8988T (cell line): Measurements from ENCODE around the gene WDR76.
"Not testable (repeated sequence)": the region's sequence is repeated elsewhere in the genome, so short reads cannot be mapped to it uniquely, and the experiment has no call there.

Source experiments
- DNase-seq: peaks from one replicate; pipeline ENCODE4 v3.0.0; 2011

Gene WDR76

DNA sequence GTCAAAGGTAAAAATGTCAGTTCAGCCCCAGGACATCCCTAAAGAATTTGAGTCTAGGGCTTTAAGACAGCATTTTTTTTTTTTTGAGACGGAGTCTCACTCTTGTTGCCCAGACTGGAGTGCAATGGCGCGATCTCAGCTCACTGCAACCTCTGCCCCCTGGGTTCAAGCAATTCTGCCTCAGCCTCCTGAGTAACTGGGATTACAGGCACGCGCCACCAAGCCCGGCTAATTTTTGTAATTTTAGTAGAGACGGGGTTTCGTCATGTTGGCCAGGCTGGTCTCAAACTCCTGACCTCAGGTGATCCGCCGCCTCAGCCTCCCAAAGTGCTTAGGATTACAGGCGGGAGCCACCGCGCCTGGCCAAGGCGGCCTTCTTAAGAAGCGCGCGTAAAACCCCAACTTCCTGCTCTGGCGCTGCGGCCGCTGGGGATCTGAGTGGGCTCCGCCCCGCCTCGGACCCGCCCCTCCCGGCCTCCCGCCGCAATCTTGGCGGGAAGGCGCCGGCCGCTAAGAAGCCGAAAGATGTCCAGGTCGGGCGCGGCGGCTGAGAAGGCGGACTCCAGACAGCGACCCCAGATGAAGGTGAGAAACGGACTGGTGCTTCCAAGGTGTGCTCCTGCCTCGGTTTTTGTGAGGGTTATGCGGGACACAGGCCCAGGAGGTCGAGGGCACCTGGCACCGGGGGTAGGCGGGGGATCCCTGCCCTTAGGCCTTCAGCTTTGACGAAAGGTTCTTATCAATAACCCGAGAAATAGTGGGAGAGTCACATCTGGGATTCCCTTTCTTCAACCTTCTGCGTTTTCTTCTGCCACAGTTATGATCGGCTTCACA is at the start of gene WDR76:
TSS of gene WDR76 (plus strand) at position 495 of the 834 bp plus-strand sequence. CDS start at position 526, 31 bp downstream.
- DNase-seq: peak; percentile 37

DNA sequence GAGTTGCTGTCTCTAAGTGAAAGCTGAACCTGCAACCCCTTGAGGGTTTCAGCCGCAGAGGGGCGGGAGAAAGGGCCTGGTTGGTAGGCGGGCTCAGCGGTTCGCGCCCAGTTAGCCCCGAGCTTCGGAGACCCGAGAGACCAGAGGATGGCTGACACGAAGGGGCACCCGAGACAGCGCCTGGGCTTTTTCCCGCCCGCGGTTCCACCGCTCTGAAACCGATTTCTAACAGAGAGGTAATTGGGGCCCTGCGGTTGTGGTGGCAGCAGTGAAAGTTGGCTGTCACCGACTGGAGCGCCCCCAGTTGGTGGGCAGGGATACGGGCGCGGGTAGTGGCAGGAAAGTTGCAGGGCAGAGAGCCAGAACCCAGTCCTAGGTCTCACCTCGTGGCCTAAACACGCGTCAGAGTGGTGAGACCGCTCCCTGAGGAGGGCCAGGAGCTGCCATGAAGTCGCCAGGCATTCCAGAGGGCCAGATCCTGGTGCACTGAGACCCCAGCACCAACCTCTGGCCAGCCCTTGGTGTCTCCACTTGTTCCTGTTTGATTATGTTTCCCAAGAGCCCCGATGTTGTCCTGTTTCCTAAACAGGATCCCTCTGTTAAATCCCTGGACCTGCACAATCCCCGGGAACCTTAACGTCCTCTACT is 49.4 kb upstream of the WDR76 start:
- DNase-seq: no peak

DNA sequence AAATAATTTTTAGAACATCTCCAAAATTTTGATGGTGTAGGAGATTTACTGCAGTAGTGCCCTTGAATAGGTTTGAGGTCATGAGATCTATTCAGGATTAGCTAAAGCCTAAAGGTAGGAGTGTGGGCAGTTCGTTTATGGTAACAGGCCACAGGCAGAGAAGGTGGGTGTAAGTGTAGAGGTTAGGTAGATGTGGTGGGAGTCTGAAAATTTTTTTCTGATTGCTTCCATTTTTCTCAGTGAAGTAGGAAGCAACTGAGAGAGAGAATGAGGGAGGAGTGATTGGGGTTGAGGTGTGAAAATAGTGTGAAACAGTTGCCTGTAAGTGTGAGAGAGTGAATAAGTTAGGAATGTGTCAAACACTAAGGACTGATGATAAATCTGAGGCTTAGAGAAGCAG is 47.8 kb upstream of the WDR76 start:
- no peak for DNase-seq

DNA sequence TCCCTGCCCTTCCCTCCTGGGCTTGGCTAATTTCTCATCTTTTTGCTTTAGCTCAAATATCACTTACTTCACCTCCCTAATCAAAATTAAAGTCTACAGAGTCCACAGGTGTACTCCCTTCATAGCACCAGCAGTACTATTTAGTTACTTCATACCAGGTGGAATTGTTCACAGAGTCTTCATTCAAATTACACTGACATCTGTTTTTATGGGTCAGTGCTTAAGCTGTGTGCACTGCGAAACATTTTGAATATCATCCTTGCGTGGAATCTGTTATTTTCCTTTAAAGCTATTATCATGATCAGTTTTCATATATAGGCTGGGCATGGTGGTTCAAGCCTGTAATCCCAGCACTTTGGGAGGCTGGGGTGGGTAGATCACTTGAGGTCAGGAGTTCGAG is 37.4 kb upstream of the WDR76 start:
- DNase-seq: no peak

DNA sequence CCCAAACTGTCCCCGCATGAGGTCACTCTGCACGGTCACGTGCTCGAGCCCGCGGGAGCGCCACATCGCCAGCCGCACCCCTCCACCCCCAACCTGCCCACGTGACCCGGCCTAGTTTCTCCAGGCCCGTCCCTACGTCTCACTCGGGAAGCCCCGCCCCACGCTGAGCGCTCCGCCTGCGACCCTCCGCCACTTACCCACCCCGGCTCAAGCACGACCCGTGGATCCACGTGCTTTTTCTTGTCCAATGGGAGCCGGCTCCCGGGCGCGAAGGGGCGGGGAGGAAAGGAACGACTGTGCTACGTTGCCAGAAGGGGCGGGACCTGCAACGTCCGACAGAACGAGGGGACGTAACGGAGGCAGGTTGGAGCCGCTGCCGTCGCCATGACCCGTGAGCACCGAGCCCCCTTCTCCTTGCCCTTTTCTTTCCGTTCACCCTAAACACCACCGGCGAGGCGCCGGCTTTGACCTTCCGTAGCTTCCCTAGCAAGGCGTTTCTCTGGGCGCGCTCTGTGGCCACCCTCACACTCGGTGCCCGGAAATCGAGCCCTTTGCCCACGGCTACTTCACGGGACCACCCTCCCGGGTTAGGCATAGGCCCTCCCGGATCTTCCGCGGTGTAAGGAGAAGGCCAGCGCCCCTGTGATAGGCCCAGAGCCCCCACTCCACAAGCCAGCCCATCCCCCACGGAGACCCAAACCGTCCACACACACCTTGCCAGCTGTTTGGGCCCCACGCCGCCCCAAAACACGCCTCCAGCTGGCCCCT is 34.6 kb upstream of the WDR76 start, which contains the start of gene SERF2:
TSS of gene SERF2 (plus strand) at position 328 of the 768 bp plus-strand sequence. CDS start at position 385, 57 bp downstream.
- DNase-seq: peak; percentile 89

DNA sequence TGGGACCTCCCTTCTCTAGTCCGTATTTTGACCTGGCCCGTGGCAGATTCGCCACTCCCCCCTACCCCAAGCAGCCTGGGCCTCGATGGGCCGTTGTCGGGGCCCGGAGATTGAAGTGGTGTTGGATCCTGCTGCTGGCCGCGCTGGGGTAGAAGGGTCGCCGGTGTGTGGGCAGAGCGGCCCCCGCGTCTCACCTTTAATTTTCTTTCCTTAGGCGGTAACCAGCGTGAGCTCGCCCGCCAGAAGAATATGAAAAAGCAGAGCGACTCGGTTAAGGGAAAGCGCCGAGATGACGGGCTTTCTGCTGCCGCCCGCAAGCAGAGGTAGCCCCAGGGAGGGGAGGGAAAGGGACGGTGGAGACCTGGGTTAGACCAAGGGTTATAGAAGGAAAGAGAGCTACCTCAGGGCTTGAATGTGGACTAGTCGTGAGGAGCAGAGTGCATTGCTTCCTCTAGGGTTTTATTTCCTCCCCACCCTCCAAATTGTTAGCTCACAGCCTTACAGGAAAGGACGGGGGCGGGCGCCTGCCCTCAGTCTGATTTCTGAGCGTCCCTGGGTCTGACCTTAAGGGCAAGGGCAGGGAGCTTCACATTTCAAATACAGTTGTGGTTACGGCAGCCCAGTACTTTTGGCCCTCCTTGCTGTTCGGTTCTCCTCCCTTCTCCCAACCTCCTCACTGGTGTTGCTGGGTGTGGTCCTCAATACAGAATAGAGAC is 33.9 kb upstream of the WDR76 start:
- no peak for DNase-seq

DNA sequence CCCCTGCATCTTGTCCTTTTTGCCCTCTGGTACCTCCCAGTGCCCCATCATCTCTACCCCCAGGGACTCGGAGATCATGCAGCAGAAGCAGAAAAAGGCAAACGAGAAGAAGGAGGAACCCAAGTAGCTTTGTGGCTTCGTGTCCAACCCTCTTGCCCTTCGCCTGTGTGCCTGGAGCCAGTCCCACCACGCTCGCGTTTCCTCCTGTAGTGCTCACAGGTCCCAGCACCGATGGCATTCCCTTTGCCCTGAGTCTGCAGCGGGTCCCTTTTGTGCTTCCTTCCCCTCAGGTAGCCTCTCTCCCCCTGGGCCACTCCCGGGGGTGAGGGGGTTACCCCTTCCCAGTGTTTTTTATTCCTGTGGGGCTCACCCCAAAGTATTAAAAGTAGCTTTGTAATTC is 33.2 kb upstream of the WDR76 start:
- DNase-seq: no peak

DNA sequence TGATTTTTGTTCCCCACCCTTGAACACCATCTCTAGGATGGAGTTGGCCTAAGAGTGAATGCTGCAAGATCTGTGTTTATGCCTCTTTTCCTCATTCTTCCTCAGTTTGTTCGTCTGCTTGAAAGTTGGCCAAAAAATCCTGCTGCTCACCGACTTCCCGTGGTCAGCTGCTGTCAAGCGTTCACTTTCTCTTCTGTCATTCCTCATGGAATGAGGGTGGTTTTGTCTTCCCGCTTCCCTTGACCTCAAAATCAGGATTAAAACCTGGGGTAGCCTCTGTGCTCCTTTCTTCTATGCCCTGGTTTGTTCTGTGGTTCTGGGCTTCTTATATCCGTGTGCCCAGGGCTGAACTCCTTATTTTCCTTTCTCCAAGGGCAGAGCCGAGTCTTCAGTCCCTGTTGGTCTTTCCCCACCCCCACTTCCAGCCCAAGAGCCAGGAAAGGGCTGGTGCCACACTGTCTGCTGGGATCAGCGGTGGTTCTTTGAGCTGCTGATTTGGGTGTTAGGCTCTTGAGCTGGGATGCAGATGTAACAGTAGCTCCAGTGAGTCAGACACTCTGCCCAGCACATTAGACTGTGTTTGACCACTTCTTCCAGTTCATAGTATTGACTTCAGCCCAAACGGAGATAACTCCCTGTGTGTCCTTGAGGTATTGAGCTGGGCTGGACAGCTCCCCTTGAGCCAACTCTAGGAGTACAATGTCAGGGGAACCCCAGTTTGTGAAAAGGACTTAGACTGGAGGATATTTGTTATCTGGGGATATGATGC is 32.3 kb upstream of the WDR76 start:
- DNase-seq: no peak

DNA sequence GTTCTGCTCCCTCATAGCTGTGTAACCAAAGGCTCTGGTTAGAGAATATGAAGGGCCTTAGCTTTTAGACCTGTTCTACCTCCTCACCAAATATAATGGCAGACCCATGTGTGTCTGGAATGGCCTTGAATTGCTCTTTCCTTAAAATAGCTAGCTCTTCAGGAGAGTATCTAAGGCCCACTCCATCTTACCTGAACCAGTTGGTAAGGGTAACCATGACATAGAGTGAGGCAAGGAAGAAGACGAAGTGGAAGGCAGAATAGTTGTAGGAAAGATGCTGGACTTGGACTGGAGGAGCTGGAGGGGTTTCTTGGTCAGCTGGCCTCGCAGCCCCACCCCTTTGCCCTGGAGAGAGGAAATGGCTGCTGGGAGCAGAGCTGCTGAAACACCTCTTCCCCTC is 31.6 kb upstream of the WDR76 start:
- no peak for DNase-seq

DNA sequence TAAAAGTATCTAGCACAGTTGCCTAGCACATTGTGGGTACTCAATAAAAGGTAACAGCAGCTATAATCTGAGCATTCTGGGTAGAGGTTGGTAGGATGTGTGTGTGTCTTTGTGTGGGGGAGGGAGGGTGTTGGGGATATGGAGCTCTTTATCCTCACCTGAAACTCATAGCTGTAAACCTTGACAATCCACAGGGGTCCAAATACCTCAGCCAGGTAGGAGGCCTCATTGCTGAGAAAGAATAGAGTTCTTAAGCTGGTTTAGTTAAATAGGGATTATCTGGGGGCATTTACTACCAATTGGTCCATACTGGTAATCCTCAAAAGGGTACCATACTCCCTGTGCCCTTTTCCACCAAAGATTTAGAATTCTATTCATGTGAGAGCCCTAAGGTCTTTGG is 30.8 kb upstream of the WDR76 start:
- DNase-seq: no peak

DNA sequence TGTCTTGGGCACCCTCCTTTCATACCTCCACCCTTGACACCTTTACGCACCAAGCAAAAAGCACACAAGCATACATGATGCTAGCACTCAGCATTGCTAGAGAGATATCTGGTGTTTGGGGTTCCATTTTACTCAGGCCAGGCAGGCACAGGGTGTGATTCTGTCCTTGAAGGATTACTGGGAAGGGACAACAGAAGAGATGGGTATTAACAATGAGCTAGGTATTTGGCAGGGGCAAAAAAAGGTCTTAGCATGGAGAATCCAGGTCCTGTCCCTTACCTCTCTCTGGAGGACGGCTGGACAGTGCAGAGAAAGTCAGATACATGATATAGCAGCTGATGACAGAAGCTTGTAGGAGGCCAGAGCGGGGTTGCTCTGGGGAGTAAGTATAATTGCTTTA is 30.2 kb upstream of the WDR76 start:
- DNase-seq: no peak

DNA sequence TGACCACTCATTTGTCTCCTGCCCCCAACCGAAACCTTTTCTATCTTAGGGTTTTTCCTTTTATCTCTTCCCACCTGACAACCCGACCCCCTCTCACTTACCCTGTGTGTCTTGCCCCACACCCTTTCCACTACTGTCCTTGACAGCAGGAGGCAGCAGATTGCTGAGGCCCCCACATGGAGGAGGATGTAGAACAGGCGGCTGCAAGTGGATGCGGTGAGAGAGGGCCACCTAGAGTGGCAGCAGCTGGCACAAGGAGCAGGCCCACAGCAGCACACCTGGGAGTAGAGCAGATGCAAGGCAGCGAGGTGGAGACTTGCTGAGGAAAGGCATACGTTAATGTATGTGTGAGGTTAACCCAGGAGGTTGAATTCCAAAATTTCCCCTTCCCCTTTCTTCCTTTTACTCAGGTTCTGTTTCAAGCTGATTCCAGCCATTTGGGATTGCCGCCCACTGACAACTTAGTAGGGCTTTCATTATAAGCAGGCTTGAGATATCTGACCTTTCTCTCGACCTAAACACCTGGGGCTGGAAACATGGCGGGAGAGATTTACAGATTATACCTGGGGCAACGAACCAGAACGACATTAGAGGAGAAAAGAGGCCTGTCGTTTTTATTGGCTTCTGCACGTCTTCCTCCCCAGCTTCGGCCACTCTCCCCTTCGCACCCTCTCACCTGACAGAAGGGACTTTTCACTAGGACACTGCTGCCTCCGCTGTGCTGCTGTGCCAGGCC is 27.4 kb upstream of the WDR76 start:
- no peak for DNase-seq

DNA sequence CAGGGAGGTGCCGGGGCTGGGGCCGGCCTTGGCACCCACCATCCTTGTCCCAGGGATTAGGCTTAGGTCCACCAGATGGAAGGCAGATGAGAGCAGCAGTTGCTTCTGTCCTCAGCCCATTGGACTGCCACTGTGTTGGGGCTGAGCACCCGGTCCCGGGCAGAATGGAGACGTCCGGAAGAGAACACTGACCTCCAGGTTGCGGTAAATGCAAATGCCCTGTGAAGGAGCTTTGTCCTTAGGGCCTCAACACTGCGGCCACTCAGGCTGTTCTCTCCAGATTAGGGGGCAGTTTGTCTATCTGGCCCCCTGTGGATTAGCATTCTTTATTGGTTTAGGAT is 26.9 kb upstream of the WDR76 start, which contains the start of gene SERINC4:
TSS of gene SERINC4 (minus strand) at position 276 of the 341 bp plus-strand sequence. CDS start at position 42, 234 bp downstream.
- no peak for DNase-seq

DNA sequence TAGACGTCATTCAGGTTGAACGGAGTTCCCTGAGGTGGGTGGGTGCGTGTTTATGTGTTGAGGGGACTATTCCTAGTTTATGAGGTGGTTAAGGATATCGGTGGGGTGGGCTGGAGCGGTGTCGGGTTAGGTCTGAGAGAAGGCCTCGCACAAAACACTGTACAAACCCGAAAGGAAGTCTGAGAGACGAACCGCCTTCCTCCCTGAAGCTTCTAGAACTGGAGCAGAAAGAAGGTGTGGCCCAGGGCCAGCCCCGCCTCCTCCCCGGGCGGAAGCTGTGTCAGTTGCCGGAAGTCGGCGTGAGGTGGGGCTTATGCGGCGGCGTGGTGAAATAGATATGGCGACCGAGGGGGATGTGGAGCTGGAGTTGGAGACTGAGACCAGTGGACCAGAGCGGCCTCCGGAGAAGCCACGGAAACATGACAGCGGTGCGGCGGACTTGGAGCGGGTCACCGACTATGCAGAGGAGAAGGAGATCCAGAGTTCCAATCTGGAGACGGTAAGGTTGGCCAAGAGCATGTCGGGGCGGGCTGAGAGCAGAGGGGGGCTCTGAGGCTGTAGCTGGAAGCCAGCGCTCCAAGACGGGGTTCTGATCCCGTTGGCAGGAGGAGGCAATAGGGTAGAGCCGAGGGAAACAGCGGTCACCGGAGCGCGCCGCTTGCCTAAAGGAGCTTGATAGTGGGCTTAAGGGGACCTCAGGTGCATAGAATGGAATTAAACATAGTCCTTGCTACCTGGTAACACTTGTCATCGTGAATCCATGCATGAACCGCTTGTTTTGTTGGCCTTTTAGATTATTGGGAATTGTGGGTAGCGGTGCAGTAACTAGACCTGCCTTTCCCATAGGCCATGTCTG is 26.3 kb upstream of the WDR76 start, which contains the start of gene HYPK:
TSS of gene HYPK (plus strand) at position 314 of the 856 bp plus-strand sequence. CDS start at position 338, 24 bp downstream.
- DNase-seq: peak; percentile 44

DNA sequence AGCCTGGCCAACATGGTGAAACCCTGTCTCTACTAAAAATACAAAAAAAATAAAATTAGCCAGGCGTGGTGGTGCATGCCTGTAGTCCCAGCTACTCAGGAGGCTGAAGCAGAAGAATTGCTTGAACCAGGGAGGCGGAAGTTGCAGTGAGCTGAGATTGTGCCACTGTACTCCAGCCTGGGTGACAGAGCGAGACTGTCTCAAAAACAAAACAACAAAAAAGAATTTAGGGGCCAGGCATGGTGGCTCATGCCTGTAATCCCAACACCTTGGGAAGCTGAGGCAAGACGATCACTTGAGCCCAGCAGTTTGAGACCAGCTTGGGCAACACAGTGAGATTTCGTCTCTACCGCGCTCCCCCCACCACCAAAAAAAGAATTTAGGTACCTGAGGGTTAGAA is 24.1 kb upstream of the WDR76 start:
- not testable (repeated sequence) for DNase-seq

DNA sequence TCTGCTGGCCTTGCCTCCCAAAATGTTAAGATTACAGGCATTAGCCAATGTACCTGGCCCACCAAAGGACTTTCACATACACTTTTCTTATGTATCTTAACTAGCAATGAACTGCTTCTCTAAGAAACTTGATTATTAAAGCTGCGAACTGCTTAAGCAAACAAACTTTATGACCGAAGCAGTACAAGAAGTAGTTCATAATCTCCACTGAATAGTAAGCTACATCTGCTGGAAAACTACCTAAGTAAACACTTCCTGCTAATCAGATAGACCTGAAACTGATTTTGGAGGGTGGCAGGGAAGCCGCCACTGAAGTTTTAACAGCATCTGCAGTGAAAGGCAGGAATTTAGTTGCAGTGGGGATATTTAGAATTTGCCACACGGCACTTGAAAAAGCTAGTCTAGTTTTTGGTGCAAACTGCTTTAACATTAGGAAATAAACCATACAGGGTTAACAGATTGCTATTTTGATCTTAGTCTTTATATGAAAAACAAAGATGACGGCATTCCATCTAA is 18.3 kb upstream of the WDR76 start:
- no peak for DNase-seq

DNA sequence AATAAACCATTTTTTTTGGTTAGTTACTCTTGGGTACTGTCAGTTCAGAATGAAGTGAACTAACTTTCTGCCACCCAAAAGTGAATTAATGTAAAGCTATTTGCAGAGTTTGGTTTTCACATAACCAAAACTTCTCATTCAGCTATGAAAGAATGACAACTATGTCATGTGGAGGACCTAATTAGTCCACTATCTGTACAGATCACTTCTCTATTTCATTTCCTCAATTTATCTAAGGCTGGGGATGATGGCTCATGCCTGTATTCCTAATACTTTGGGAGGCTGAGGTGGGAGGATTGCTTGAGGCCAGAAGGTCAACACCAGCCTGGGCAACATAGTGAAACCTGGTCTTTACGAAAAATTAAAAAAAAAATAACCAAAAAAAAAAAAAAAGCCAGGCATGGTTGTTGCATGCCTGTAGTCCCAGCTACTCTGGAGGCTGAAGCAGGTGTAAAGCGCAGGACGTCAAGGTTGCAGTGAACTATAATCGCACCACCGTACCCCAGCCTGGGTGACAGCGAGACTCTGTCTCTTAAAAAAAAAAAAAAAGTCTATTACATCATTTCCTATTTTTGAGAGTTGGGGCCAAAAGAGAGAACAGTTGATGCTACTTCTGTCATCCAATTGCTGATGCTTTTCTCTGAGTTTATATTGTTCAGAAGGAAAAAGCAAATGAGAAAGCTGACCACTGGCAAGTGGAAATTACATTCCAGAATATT is 17.7 kb upstream of the WDR76 start:
- no peak for DNase-seq

DNA sequence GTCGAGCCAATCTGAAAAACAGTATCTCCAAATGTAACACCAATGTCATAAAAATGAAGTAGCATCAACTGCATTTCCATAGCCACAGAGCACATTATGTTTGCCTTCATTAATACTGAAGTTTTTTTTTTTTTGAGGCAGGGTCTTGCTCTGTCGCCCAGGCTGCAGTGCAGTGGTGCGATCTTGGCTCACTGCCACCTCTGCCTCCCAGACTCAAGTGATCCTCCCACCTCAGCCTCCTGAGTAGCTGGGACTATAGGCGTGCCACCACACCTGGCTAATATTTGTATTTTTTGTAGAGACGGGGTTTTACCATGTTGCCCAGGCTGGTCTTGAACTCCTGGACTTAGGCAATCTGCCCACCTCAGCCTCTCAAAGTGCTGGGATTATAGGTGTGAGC is 11.7 kb upstream of the WDR76 start:
- not testable (repeated sequence) for DNase-seq

DNA sequence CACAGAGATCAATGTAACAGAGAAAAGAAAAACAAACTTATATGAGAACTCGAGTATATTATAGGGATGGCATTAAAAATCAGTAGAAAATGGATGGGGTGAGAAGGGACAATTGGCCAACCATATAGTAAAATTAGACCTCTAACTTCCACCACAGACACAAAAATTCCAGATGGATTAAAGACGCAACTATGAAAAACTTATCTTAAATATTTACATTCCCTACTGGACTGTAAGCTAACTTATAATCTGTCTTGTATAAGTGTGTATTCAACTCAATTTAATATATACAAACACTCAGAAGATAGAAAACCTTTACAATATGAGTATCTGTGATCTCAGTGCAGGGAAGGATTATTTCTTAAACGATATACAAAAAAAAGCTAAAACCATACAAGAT is 5.3 kb upstream of the WDR76 start:
- DNase-seq: no peak
